CD4-positive, alpha-beta T cell (primary cell): ENCODE results near the gene NEU3. TPM values are rescaled to one million over a fixed set of nuclear protein-coding genes. Genes with fewer than 3 reads are reported as not detected.
A peak's percentile ranks its signal among the peaks of the same experiment; 100 is the strongest.

Experiments used
- ATAC-seq: fragments of 200-7000 bp; cut with Tn5 transposase; one replicate; pipeline ENCODE4 v1.10.0; 2022; ENCODE audit warnings: mild to moderate bottlenecking; ENCODE audit not compliant: poor library complexity
- CTCF ChIA-PET: fragments of 350-600 bp; sonication (Branson Sonifier 250); formaldehyde crosslinking; loops from one replicate; lab custom pipeline; 2021; ENCODE audit warnings: antibody characterized with exemption, inconsistent platforms; lab: Charles Lee
- POLR2A ChIA-PET: fragments of 350-600 bp; sonication (Branson Sonifier 250); formaldehyde crosslinking; loops from one replicate; lab custom pipeline; 2021; ENCODE audit warnings: antibody characterized with exemption, inconsistent platforms; lab: Charles Lee
- DNase-seq, 14 experiments: peaks; one replicate each; pipeline ENCODE4 v3.0.0-alpha.2; 2013 to 2020; ENCODE audit warnings: mixed read lengths in 2 of 14
- H3K27ac ChIP-seq, 2 donors: one replicate each; pipeline versions ENCODE4 v1.5.1 to v1.7.0; 2013; ENCODE audit warnings: low read length in 2 of 2, low read depth in 1 of 2, mild to moderate bottlenecking in 1 of 2
- H3K27me3 ChIP-seq, 2 experiments: 1 replicate in 1 of 2; 2 replicates in 1 of 2; pipeline versions ENCODE4 v1.6.1 to v1.7.0; 2013; ENCODE audit warnings: low read length in 2 of 2, control low read depth in 1 of 2, mild to moderate bottlenecking in 1 of 2, moderate library complexity in 1 of 2; ENCODE audit not compliant: insufficient read depth in 2 of 2, control insufficient read depth in 1 of 2
- H3K36me3 ChIP-seq: one replicate; pipeline ENCODE4 v1.6.1; 2013; ENCODE audit warnings: low read length, control low read depth; ENCODE audit not compliant: insufficient read depth
- H3K4me1 ChIP-seq: one replicate; pipeline ENCODE4 v1.6.1; 2013; ENCODE audit warnings: low read length, control low read depth; ENCODE audit not compliant: insufficient read depth
- H3K4me3 ChIP-seq: one replicate; pipeline ENCODE4 v1.5.1; 2013; ENCODE audit warnings: mild to moderate bottlenecking, low read length, moderate library complexity
- H3K9me3 ChIP-seq, 2 experiments: 1 replicate in 1 of 2; 2 replicates in 1 of 2; pipeline versions ENCODE4 v1.6.1 to v1.7.0; 2013; ENCODE audit warnings: low read length in 2 of 2, mild to moderate bottlenecking in 2 of 2, control low read depth in 1 of 2, moderate library complexity in 1 of 2; ENCODE audit not compliant: control insufficient read depth in 1 of 2, insufficient read depth in 1 of 2
- H3K27ac Mint-ChIP-seq: one replicate; pipeline ENCODE4 v1.8.0; 2020; ENCODE audit warnings: mixed read lengths
- H3K27me3 Mint-ChIP-seq: one replicate; pipeline ENCODE4 v1.8.0; 2021; ENCODE audit warnings: mixed read lengths
- H3K36me3 Mint-ChIP-seq: one replicate; pipeline ENCODE4 v1.8.0; 2021; ENCODE audit warnings: low read depth, mixed read lengths
- H3K4me1 Mint-ChIP-seq: one replicate; pipeline ENCODE4 v1.8.0; 2021; ENCODE audit warnings: low read depth, mixed read lengths
- H3K4me3 Mint-ChIP-seq: one replicate; pipeline ENCODE4 v1.8.0; 2020; ENCODE audit warnings: mild to moderate bottlenecking, mixed read lengths
- H3K9me3 Mint-ChIP-seq: one replicate; pipeline ENCODE4 v1.8.0; 2020; ENCODE audit warnings: mixed read lengths
- intact Hi-C, 2 experiments: fragments of 100-400 bp; cut with DNase I in 1 of 2; cut with micrococcal nuclease in 1 of 2; formaldehyde crosslinking; loops; one replicate each; pipeline versions ENCODE4 v1.15.1 to v1.9.0; 2023 to 2025; cut with DNase I, micrococcal nuclease
- total RNA-seq, 174 experiments: library from RNA in 2 of 174; stranded (reverse) in 2 of 174; gene quantifications; one replicate each; pipeline ENCODE4 v1.2.3 and lab custom pipeline; 2021 to 2026
- TF ChIP-seq, protein P1 (sequence below): fragments of 200-600 bp; IDR thresholded peaks from one replicate; pipeline ENCODE4 v1.8.0; 2022; ENCODE audit warnings: antibody characterized with exemption, mild to moderate bottlenecking

NEU3 gene
- total RNA-seq, 2 experiments from 2014 or later = 9.7 to 10.6 TPM

DNA sequence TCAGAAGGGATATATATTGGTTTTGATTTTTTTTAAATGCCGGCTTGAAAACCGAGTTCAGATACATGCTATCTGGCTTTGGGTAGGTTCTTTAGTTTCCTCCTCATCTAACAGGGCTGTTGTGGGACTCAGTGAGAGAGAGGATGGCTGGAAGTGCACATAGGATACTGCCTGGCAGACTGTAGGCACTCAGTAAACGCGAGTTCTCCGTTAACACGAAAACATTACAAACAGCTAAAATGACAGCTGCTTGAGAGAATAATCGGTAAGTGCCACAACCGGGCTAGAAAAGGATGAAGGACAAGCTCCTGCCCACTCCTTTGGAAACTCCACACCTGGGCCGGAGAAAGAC, 40.2 kb upstream of the NEU3 start:
- no peaks in the 10 kb centered on the region for H3K9me3 Mint-ChIP-seq
- intact Hi-C loops = loop anchor here (2.0 to 10.0 kb wide), 4 partner anchors 39 to 1354 kb away; partner anchors contain the start of genes FAM168A (in 1 of the 2), LIPT2 (in 1 of the 2), NEU3 (in 1 of the 2) and RPS3 (in 1 of the 2)
- Histone ChIP-seq H3K4me1 (peaks cover 35% of the 10 kb centered on the region), H3K4me3 (peak overlapping the region; percentile 85), H3K27ac (peak overlapping the region; percentile 70 to 76), H3K36me3 (peaks cover 23% of the 10 kb centered on the region), H3K27me3 (no peaks in the 10 kb centered on the region), H3K9me3 (no peaks in the 10 kb centered on the region)
- H3K27me3 Mint-ChIP-seq = no peaks in the 10 kb centered on the region
- no peak for DNase-seq
- peak overlapping the region; percentile 90 for H3K27ac Mint-ChIP-seq
- H3K4me1 Mint-ChIP-seq = peaks cover 59% of the 10 kb centered on the region
- H3K36me3 Mint-ChIP-seq = peaks cover 57% of the 10 kb centered on the region
- peak overlapping the region; percentile 96 for H3K4me3 Mint-ChIP-seq
- ATAC-seq = peak; percentile 18
- CTCF ChIA-PET = interaction anchor here (0.9 to 1.1 kb wide), 3 partner anchors 16 to 293 kb away, joined by 3 read pairs; no protein-coding TSS in a partner anchor
- POLR2A ChIA-PET = interaction anchor here (1.4 to 2.5 kb wide), 3 partner anchors 41 to 455 kb away, joined by 6 to 22 read pairs (median 8); partner anchors contain the start of genes LIPT2 and NEU3
- TF ChIP-seq, protein P1, sequence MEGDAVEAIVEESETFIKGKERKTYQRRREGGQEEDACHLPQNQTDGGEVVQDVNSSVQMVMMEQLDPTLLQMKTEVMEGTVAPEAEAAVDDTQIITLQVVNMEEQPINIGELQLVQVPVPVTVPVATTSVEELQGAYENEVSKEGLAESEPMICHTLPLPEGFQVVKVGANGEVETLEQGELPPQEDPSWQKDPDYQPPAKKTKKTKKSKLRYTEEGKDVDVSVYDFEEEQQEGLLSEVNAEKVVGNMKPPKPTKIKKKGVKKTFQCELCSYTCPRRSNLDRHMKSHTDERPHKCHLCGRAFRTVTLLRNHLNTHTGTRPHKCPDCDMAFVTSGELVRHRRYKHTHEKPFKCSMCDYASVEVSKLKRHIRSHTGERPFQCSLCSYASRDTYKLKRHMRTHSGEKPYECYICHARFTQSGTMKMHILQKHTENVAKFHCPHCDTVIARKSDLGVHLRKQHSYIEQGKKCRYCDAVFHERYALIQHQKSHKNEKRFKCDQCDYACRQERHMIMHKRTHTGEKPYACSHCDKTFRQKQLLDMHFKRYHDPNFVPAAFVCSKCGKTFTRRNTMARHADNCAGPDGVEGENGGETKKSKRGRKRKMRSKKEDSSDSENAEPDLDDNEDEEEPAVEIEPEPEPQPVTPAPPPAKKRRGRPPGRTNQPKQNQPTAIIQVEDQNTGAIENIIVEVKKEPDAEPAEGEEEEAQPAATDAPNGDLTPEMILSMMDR = no peak

DNA sequence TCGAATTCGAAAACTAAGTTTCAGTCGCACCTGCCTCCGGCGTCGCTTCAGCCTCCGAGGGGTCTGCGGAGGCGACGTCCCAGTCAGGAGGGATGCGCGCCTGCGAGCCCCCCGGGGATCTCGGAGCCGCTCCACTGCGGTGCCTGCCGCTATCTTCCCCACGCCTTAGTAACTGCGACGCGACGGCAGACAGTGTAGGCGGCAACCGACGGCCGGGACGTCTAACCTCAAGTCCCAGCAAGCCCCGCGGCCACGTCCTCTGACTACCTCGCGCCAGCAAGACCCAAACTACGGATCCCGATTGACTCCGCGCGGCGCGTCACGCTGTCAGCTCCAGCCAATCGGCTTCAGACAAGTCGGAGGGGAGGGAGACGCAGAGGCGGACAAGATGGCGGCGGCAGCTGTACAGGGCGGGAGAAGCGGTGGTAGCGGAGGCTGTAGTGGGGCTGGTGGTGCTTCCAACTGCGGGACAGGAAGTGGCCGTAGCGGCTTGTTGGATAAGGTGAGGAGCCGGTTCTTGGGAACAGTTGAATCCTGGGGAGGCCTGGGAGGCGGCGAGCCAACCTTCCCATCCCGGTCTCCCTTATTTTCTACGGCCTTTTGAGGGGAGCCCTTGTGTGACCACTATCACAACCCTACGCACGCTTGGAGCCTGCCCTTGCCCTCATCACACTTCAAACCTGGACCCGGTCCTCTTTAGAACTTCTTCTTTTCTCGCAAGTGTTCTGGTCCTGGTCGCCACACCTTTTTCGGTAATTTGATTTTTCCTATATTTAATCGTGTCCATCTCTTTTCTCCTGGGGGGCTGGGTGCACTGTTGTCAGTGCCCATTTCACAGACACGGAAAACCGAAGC, 39.6 kb upstream of the NEU3 start, which contains the start of the genes SPCS2 and XRRA1:
SPCS2 (plus strand) TSS at position 369 of the 855 bp plus-strand sequence; CDS start at position 389, 20 bp downstream.
XRRA1 (minus strand) TSS at position 194 of the 855 bp plus-strand sequence. CDS start 8,213 bp downstream, outside the sequence.
- TF ChIP-seq, protein P1 = no peak
- H3K4me3 Mint-ChIP-seq = peak within 1 kb of the TSS; percentile 96
- H3K9me3 Mint-ChIP-seq = no peaks in the 10 kb centered on the region
- peak within 1 kb of the TSS; percentile 90 for H3K27ac Mint-ChIP-seq
- ATAC-seq (peak; percentile 96), DNase-seq (peak; percentile 94 to 99 (median 97))
- H3K4me1 Mint-ChIP-seq = peaks cover 65% of the 10 kb centered on the region
- Histone ChIP-seq H3K9me3 (no peaks in the 10 kb centered on the region), H3K27ac (peak within 1 kb of the TSS; percentile 71 to 76), H3K4me1 (peaks cover 35% of the 10 kb centered on the region), H3K27me3 (no peaks in the 10 kb centered on the region), H3K4me3 (peak within 1 kb of the TSS; percentile 85), H3K36me3 (peaks cover 23% of the 10 kb centered on the region)
- CTCF ChIA-PET = interaction anchor here (0.9 to 1.1 kb wide), 3 partner anchors 17 to 292 kb away, joined by 3 read pairs; no protein-coding TSS in a partner anchor
- POLR2A ChIA-PET = interaction anchor here (1.1 to 2.5 kb wide), 4 partner anchors 12 to 456 kb away, joined by 3 to 22 read pairs (median 7); partner anchors contain the start of genes LIPT2 and NEU3
- intact Hi-C loops = loop anchor here (2.0 to 10.0 kb wide), 4 partner anchors 38 to 1354 kb away; partner anchors contain the start of genes FAM168A (in 1 of the 2), LIPT2 (in 1 of the 2), NEU3 (in 1 of the 2) and RPS3 (in 1 of the 2)
- H3K36me3 Mint-ChIP-seq = peaks cover 57% of the 10 kb centered on the region
- H3K27me3 Mint-ChIP-seq = no peaks in the 10 kb centered on the region

DNA sequence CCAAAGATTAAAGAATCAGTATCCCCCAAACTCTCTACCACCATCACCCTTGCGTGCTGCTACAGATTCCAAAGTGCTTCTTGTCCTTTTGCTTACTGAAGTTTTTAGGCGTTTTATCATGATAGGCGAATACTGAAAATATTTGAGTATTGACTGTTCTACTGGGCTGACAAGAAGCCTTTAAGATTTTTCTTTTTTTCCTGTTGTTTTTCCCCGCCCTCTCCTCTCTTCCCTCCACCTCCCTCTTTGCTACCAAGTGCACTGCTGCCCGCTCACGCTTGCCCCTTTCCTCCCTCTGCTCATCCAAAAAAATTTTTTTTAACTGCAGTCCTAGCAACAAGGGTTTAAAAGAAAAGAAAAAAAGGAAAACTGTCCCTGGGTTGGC, 39.0 kb upstream of the NEU3 start:
- POLR2A ChIA-PET = interaction anchor here (1.1 to 2.5 kb wide), 4 partner anchors 11 to 457 kb away, joined by 3 to 22 read pairs (median 7); partner anchors contain the start of genes LIPT2 and NEU3
- Mint-ChIP-seq H3K36me3 (peaks cover 58% of the 10 kb centered on the region), H3K27ac (peak overlapping the region; percentile 90), H3K27me3 (no peaks in the 10 kb centered on the region), H3K4me1 (peaks cover 71% of the 10 kb centered on the region), H3K4me3 (peak overlapping the region; percentile 96), H3K9me3 (no peaks in the 10 kb centered on the region)
- DNase-seq (peak in 1 of 14 experiments; percentile 10), ATAC-seq (no peak)
- Histone ChIP-seq H3K27me3 (no peaks in the 10 kb centered on the region), H3K9me3 (no peaks in the 10 kb centered on the region), H3K4me3 (peak overlapping the region; percentile 85), H3K36me3 (peaks cover 22% of the 10 kb centered on the region), H3K4me1 (peaks cover 35% of the 10 kb centered on the region), H3K27ac (peak overlapping the region in 1 of 2 donors; percentile 76)
- TF ChIP-seq, protein P1 = no peak
- CTCF ChIA-PET = interaction anchor here (0.8 kb wide), 1 partner anchor 299 kb away, joined by 3 read pairs; no protein-coding TSS in a partner anchor
- intact Hi-C loops = loop anchor here (1.0 to 10.0 kb wide), 7 partner anchors 37 to 1355 kb away; partner anchors contain the start of genes C2CD3 (in 1 of the 2), FAM168A (in 1 of the 2), LIPT2 (in 1 of the 2) and NEU3 (in 1 of the 2)
